GM12878 (cell line): Measurements from ENCODE around the gene HBD. TPM values are rescaled to one million over a fixed set of nuclear protein-coding genes. Genes with fewer than 3 reads are reported as not detected.

Source experiments
- ATAC-seq: fragments of 200-7000 bp; cut with Tn5 transposase; 3 replicates; pipeline ENCODE4 v1.9.1; 2020; ENCODE audit warnings: mild to moderate bottlenecking, moderate library complexity
- BruUV-seq: library from RNA; stranded (reverse); fragments of 400-500 nt; replicated peaks from 2 replicates; lab custom pipeline; 2021; lab: Mats Ljungman, UMichigan
- CTCF ChIA-PET: fragments of 300-600 bp; sonication (Branson Sonifier 250); formaldehyde crosslinking; extraction: SDS; loops from one replicate; lab custom pipeline; 2021; ENCODE audit warnings: inconsistent platforms; lab: Yijun Ruan, JAX
- POLR2A ChIA-PET: fragments of 350-600 bp; formaldehyde crosslinking; extraction: SDS; loops from one replicate; lab custom pipeline; 2021; ENCODE audit warnings: inconsistent platforms; lab: Charles Lee
- RAD21 ChIA-PET: fragments of 300-600 bp; sonication (Branson Sonifier 250); formaldehyde crosslinking; loops from one replicate; lab custom pipeline; 2023; ENCODE audit warnings: antibody characterized with exemption; ENCODE audit not compliant: unreplicated experiment; lab: Charles Lee
- SMC1A ChIA-PET: fragments of 300-600 bp; sonication (Branson Sonifier 250); formaldehyde crosslinking; loops from one replicate; lab custom pipeline; 2023; ENCODE audit not compliant: unreplicated experiment, uncharacterized antibody; lab: Charles Lee
- DNase-seq: peaks from one replicate; pipeline ENCODE4 v3.0.0-alpha.2; 2011; ENCODE audit warnings: low read depth, low spot score
- FAIRE-seq: peaks from 3 replicates; lab custom pipeline; 2011; peaks lifted over from hg19 to GRCh38; lab: Jason Lieb, UNC
- H2AFZ ChIP-seq: 2 replicates; pipeline ENCODE4 v1.6.0; 2011; ENCODE audit warnings: low read depth, low read length, control low read depth; ENCODE audit not compliant: control insufficient read depth
- H3K27ac ChIP-seq: 2 replicates; pipeline ENCODE4 v1.5.1; 2011; ENCODE audit warnings: control low read depth; ENCODE audit not compliant: control insufficient read depth, insufficient read depth
- H3K27me3 ChIP-seq, 2 experiments: replicated peaks in 1 of 2; 2 replicates each; pipeline versions ENCODE4 v1.6.0 to v1.6.1; 2011; ENCODE audit warnings: low read length in 1 of 2; ENCODE audit not compliant: control insufficient read depth in 2 of 2, insufficient read depth in 2 of 2
- H3K36me3 ChIP-seq, 2 experiments: 2 replicates each; pipeline ENCODE4 v1.5.1; 2011; ENCODE audit warnings: low read length in 1 of 2; ENCODE audit not compliant: control insufficient read depth in 2 of 2, insufficient read depth in 2 of 2
- H3K4me1 ChIP-seq: 2 replicates; pipeline ENCODE4 v1.6.1; 2011; ENCODE audit warnings: mild to moderate bottlenecking, low read length, moderate library complexity, mixed read lengths; ENCODE audit not compliant: control insufficient read depth, insufficient read depth
- H3K4me2 ChIP-seq: 2 replicates; pipeline ENCODE4 v1.6.0; 2011; ENCODE audit warnings: control low read depth; ENCODE audit not compliant: control insufficient read depth, insufficient read depth
- H3K4me3 ChIP-seq: fragments of 200-600 bp; sonication (generic); 2 replicates; pipeline ENCODE4 v1.5.1; 2016
- H3K79me2 ChIP-seq: 2 replicates; pipeline ENCODE4 v1.6.0; 2011; ENCODE audit warnings: low read length; ENCODE audit not compliant: control insufficient read depth, insufficient read depth
- H3K9ac ChIP-seq: 2 replicates; pipeline ENCODE4 v1.8.0; 2011; ENCODE audit warnings: low read length, control low read depth, mixed read lengths; ENCODE audit not compliant: control insufficient read depth, insufficient read depth
- H3K9me3 ChIP-seq: replicated peaks from 3 replicates; pipeline ENCODE4 v1.5.1; 2011; ENCODE audit warnings: mild to moderate bottlenecking, low read length; ENCODE audit not compliant: control insufficient read depth, insufficient read depth
- H4K20me1 ChIP-seq: 2 replicates; pipeline ENCODE4 v1.6.0; 2011; ENCODE audit not compliant: control insufficient read depth, insufficient read depth
- ATF7 ChIP-seq: fragments of 450-650 bp; IDR thresholded peaks from 2 replicates; pipeline ENCODE4 v1.6.1; 2016; ENCODE audit warnings: low read depth, mild to moderate bottlenecking
- PAX8 ChIP-seq: fragments of 450-650 bp; IDR thresholded peaks from 2 replicates; pipeline ENCODE4 v1.6.1; 2017; ENCODE audit warnings: mild to moderate bottlenecking, moderate library complexity
- SMARCA5 ChIP-seq: fragments of 450-650 bp; IDR thresholded peaks from 2 replicates; pipeline ENCODE4 v1.6.1; 2017; ENCODE audit warnings: mild to moderate bottlenecking
- STAT3 ChIP-seq: IDR thresholded peaks from 2 replicates; pipeline ENCODE4 v1.6.1; 2011; ENCODE audit warnings: low read depth, low read length, improper control_type of control experiment
- SUPT20H ChIP-seq: IDR thresholded peaks from 2 replicates; pipeline ENCODE4 v1.6.1; 2011; ENCODE audit warnings: low read depth, mild to moderate bottlenecking, low read length, moderate library complexity, borderline replicate concordance; ENCODE audit not compliant: control insufficient read depth
- TAF1 ChIP-seq: IDR thresholded peaks from 2 replicates; pipeline ENCODE4 v1.6.1; 2011; ENCODE audit warnings: mild to moderate bottlenecking, low read depth, low read length, borderline replicate concordance
- ZNF592 ChIP-seq: fragments of 450-650 bp; IDR thresholded peaks from 2 replicates; pipeline ENCODE4 v1.6.1; 2017; ENCODE audit warnings: mild to moderate bottlenecking, moderate library complexity
- WGBS: methylation state at CpG from one replicate; pipeline ENCODE4 v1.1.6; 2016; ENCODE audit warnings: low lambda C conversion rate; ENCODE audit not compliant: insufficient replicate concordance, insufficient coverage; ENCODE audit errors: missing lambda C conversion rate; 5-methylcytosine and 5-hydroxymethylcytosine counted together
- in situ Hi-C: fragments of 300-500 bp; cut with MboI; formaldehyde crosslinking; loops from 9 replicates; pipeline ENCODE4 v1.14.3; 2018; ENCODE audit warnings: mixed read lengths
- intact Hi-C: fragments of 100-400 bp; cut with micrococcal nuclease; formaldehyde crosslinking; loops from one replicate; pipeline ENCODE4 v1.14.2; 2022; ENCODE audit not compliant: unreplicated experiment
- polyA plus RNA-seq, 11 experiments: library from polyadenylated mRNA; depleted of rRNA in 4 of 11; unstranded in 6 of 11; stranded (reverse) in 5 of 11; fragments of >200 nt; fragmentation: Nextera tagmentation in 4 of 11; fragmentation: Illumina TruSeq in 1 of 11; extraction: Ambion mirVana in 4 of 11; extraction: Trizol in 1 of 11; gene quantifications; 1 replicate in 1 of 11; 2 replicates in 10 of 11; pipeline versions ENCODE4 v1.2.1 to v1.2.3, GENCODE V29; 2011 to 2016; ENCODE audit warnings: inconsistent platforms in 2 of 11, missing spikeins in 2 of 11, low read depth in 1 of 11
- total RNA-seq, 4 experiments: library from RNA; depleted of rRNA in 3 of 4; stranded (reverse); fragments of >200 nt in 3 of 4; fragmentation: Illumina TruSeq in 1 of 4; extraction: Trizol in 1 of 4; gene quantifications; 2 replicates each; pipeline versions ENCODE4 v1.2.1 to v1.2.3, GENCODE V29; 2013 to 2021

The HBD gene
- total and polyA plus RNA-seq, 10 of the 15 experiments (the other 5 are each of a cell fraction or from before 2014, with no cell fraction given), result 0.11 to 0.32 TPM; not detected in 8

GRCh38 chr11:5203366-5203765 lies 30.9 kb downstream of the HBD start:
- H3K9ac ChIP-seq, result no peak overlapping the region
- no TSS peak for BruUV-seq
- no peak overlapping the region for H3K4me3 ChIP-seq
- no peaks in the 10 kb centered on the region for H4K20me1 ChIP-seq
- DNase-seq, result no peak
- no peaks in the 10 kb centered on the region for H3K79me2 ChIP-seq
- H3K27me3 ChIP-seq, result no peaks in the 10 kb centered on the region
- TF ChIP-seq STAT3 (no peak), ATF7 (no peak), TAF1 (no peak), SUPT20H (no peak), SMARCA5 (no peak), ZNF592 (no peak), PAX8 (no peak)
- SMC1A ChIA-PET, result interaction anchor here (1.0 to 1.6 kb wide), 2 partner anchors 86 to 168 kb away, joined by 3 to 4 read pairs; no protein-coding TSS in a partner anchor
- intact Hi-C loops, result loop anchor here (5.0 kb wide), 1 partner anchor 81 kb away; no protein-coding TSS in a partner anchor
- no peak for ATAC-seq
- no peaks in the 10 kb centered on the region for H3K36me3 ChIP-seq
- WGBS, result 10% methylated on average over 2 of the region's 2 CpGs
- H3K4me2 ChIP-seq, result no peak overlapping the region
- CTCF ChIA-PET, result interaction anchor here (1.0 kb wide), 1 partner anchor 177 kb away, joined by 4 read pairs; no protein-coding TSS in a partner anchor
- H3K27ac ChIP-seq, result no peak overlapping the region
- RAD21 ChIA-PET, result no interaction called here
- no peak overlapping the region for H2AFZ ChIP-seq
- H3K4me1 ChIP-seq, result no peaks in the 10 kb centered on the region
- H3K9me3 ChIP-seq, result no peaks in the 10 kb centered on the region
- in situ Hi-C loops, result loop anchor here (5.0 kb wide), 1 partner anchor 169 kb away; no protein-coding TSS in a partner anchor
- POLR2A ChIA-PET, result no interaction called here
- FAIRE-seq, result no peak
